NCI-H2196 treated with DMSO at 0.1 percent for 48 hours (cell line): ENCODE data around the gene CHAT.

Experiments
- DNase-seq: peaks from one replicate; lab custom pipeline; 2025; ENCODE audit not compliant: unreplicated experiment; lab: John Stamatoyannopoulos, UW

The CHAT gene

DNA sequence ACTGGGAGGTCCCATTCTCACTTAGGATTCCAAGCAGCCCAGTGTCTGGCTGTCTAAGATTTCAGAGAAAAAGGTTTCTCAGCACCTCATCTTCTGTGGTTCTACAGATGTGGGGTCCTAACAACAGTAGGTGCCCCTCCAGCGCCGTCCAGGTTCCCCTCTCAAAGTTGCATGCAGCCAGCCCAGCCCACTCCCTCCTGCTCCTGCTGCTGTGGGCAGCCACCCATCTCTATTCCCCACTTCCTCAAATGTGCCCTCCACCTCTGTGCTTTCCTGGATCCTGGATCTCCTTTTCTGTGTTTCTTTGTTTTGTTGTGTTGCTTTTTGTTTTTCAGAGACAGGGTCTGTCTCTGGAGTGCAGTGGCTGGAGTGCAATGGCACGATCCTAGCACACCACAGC is 17.0 kb upstream of the CHAT start:
- DNase-seq: no peak

GRCh38 chr10:49597426-49598163 is 16.2 kb upstream of the CHAT start:
- no peak for DNase-seq

- no peak for DNase-seq
Measured at GRCh38 chr10:49598164-49598856, 15.5 kb upstream of the CHAT start.

DNA sequence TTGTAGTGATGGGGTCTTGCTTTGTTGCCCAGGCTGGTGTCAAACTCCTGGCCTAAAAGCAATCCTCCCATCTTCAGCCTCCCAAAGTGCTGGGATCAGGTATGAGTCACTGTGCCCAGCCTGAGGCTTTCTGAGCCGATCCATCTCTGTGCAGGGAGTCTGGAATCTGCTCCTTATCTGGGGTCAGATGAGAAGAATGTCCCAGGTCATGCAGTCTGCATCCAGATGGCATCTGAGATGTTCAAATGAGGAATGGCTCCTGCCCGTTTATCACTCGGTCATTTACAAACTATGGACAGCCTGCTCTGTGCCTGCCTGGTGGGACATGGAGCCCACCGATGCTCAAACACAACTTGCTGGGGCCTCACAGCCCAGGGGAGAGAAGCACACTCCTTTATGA is 14.9 kb upstream of the CHAT start:
- DNase-seq: no peak

DNA sequence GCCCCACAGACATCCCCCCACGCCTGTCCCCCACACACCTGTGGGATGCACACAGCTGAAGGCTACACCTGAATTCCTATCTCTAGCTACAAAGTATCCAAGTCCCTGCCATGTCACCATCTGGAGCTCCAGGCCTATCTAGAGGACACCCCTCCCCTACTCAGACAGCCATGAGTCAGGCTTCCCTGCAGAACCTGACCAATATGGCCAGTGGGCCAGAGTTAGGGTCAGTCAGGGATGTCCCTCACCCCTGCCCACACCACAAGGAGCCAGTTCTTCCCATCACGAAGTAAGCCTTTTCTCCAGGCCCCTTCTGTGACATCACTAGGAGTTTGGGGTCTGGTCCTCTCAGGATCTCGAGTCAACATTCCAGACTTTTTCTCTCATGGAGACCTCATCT is 14.3 kb upstream of the CHAT start:
- DNase-seq: no peak

DNA sequence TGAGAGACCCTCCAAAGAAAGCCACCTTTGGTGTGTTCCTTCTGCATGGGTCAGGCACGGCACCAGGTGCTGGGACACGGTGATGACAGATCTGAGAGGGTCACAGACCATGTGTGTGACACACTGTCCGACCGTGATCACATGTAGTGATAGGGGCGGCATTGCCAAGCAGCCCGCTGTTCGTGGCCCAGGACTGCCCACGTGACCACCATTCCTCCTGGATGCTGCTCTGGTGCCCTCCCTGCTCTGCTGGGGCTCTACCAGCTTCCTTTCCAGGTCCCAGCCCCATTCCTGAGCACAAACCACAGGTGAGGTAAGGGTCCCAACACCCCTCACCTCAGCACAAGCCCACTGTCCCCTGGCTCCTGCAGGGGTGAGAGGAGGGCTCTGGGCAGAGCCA is 13.8 kb upstream of the CHAT start:
- no peak for DNase-seq

DNA sequence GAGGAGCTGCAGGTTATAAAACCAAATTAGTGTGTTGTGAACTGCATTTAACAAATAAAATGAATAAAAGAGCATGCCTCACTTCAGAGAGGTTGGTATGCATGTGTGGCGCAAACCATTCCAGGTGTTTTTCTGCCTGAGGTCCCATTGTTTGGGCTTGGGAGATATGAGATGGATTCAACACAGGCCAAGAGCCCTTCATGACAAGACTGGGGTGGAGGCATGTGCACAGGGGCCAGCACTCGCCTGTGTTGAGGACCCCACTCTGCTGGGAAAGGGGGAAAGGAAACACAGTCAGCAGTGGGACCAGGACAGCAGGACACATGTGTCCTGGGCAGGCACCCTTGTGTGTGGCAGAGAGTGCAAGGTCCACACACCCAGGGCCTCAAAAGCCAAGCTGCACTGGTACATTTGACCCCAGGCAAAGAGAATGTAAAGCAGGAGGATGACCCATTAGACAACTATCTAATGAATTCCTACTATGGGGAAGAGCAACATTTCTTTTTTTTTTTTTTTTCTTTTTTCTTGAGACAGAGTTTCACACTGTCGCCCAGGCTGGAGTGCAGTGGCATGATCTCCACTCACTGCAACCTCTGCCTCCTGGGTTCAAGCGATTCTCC is 12.9 kb upstream of the CHAT start:
- DNase-seq: no peak

DNA sequence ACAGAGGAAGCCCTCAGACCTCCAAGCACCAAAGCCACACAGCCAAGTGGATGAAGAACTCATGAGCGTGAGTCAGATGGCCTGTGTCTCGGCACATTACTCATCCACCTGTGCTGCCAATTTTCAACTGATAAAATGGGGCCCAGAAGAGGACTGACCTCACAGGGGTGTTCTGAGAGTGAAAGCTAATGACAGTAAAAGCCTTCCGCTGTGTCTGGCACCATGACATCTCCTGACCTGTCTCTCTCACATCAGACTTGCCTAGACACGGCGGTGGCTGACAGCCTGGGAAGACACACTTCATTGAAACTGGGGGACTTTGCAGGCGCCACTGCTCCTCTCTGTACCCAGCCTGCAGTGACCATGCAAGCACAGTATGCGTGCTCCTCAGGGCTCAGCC is 12.0 kb upstream of the CHAT start:
- no peak for DNase-seq

- DNase-seq: no peak
Measured at GRCh38 chr10:49602380-49603023, 11.3 kb upstream of the CHAT start.

DNA sequence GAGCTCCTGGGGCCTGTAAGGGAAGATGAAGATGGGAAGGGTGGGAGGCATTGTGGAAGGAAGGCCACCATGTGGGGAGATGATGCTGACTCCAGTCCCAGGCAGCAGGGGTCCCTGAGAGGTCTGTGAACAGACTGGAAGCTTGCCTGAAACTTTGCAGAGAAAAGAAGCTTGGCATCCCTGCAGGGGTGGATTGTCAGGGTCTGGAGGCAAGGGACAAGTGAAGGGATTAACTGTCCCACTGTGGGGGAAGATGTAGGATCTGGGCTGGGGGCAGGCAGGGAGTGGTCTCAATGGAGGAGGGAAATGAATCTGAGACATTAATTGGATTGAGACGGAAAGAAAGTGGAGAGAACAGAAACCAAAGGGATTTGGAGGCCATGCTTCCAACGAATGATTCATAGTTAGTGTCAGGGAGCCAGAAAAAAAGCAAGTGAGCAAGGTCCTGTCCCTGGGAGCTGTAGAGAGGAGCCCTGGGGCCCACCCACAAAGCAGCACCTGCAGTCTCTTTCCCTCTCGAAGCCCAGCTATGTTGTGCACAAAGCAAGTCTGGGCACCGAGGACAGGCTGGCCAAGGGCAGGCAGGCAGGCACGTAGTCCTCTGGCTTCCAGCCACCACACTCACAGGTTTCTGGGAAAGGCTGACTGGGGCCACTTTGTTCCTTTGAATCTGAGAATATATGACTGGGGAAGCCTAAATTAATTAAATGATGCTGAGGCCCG is 8.5 kb upstream of the CHAT start:
- DNase-seq: no peak

DNA sequence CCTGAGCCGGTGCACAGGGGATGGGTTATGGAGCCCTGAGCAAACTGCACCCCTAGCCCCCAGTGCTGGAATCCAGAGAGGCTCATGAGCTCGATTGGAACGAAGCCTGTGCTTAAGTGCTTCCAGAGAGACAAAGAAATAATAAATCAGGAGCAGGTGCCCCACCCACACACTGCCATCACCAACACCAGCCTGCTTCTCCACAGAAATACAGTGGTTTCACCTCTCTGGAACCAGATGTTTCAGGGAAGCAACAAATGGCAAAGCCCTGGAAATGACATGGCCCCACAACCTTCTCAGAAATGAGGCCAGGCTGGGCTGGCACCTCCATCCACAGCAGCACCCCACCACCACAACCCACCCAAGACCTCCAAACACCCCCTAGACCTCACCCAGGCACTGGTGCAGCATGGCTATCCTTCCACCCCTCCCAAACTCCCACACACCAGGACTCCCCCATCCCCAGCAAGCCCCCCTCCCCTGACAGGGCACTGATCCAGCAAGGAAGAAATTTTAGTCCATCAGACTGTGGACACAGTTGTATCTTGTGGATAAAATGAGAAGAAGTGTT is 7.8 kb upstream of the CHAT start:
- no peak for DNase-seq

DNA sequence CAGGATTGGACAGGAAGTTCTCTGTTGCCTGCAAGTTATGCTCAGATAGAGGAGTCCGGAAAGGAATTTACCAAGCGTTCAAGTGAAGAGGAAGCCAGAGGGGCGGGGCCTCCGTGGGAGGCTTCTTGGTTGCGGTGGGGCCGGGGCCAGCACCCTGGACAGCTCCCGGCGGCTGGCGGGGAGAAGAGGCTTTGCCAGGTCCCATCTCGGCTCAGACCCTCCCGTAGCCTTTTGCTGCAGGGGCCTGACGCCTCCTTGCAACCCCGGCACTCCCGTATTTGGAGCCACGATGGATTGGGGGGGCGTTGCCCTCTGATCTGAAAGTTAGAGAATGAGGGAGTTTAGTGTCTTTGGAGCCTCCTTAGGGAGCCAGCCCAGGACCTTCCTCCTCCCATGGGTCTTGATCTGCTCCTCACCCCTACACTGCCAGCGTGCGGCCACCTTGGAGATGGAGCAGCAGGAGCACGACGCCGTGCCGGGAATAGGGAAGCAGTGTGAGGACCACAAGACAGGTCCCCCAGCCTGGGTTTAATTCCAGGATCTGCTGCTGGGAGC is 6.8 kb upstream of the CHAT start:
- no peak for DNase-seq

DNA sequence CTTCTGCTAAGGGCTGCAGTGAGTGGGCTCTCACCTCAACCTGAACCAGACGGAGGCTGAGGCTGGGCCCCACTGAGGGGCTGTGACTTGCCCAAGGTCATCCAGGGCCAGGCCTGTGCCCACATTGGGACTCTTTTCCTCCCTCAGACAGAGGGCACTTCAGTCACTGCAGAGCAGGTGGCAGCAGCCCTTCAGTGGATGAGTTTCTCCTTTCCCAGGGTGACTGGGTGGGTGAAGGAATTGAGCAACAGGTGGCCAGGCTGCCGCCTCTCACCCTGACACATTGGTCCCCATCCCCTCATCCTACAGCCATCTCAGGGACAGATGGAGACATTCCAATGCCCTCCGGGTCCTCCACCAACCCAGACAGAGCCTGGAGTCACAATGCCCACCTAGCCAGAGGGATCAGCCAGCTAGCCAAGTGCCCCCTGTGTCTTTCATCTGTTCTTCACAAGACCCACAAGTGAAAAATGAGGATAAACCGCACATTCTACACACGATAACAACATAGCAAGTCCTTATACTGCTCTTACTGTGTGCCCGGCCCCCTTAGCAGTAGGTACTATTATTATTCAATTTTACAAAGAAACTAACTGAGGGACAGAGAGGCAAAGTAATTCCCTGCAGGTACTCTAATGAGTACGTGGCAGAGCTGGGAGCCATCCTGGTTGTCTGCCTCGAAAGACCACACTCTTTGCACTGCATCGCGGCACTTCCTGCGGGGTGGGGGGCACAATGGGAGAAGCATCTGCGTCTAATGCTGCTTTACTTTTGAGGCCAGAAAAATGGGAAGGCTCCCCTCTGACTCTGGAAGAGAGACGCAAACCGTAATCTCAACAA is 5.5 kb upstream of the CHAT start:
- no peak for DNase-seq

DNA sequence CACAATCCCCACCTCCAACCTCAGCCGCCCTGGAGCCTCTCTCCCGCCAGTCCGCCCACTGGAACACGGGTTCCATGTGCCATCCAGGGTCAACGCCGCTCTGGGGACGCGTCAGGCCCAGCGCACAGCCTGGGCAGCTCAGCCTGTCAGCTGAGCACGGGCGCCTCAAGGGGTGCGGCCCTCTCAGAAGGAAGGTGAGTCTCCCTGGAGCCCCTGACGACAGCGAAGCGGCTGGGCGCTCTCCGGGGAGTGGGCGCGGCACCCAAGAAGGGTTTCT is 4.9 kb upstream of the CHAT start:
- no peak for DNase-seq

- no peak for DNase-seq
Measured at GRCh38 chr10:49609283-49610113, 4.3 kb upstream of the CHAT start.

DNA sequence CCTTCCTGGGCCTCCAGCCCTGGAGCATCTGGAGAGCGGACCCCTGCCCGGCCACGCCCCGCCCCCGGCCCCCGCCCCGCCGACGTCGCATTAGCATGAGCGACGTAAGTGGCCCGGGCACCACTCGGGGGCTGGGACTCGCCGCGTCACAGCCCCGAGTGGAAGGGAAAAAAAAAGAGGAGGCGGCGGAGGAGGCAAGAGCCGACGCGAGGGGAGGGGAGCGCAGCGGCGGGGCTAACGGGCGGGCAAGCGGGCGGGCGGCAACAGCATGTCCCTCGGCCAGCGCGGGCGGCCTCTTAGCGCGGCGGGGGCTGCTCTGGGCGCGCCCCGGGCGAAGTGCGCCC is 3.8 kb upstream of the CHAT start, which contains the start of gene SLC18A3:
SLC18A3 (plus strand) TSS at position 197 of the 344 bp plus-strand sequence. CDS start 431 bp downstream, outside the sequence.
- no peak for DNase-seq

DNA sequence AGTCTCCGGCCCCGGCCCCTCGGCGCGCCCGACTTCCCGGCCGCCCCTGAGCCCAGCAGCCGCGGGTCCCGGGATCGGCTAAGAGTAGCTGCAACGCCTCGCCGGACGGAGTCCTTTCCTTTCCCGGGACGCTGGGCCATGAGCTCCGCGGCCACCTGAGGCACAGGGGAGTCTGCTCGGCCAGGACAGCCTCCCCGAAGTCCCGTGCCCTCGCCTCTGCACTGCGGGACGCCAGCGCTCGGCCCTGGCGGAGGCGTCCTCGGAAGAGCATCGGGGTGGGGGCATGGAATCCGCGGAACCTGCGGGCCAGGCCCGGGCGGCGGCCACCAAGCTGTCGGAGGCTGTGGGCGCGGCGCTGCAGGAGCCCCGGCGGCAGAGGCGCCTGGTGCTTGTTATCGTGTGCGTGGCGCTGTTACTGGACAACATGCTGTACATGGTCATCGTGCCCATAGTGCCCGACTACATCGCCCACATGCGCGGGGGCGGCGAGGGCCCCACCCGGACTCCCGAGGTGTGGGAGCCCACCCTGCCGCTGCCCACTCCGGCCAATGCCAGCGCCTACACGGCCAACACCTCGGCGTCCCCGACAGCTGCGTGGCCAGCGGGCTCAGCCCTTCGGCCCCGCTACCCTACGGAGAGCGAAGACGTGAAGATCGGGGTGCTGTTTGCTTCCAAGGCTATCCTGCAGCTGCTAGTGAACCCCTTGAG is 3.2 kb upstream of the CHAT start:
- DNase-seq: no peak

GRCh38 chr10:49611166-49611815 is 2.5 kb upstream of the CHAT start:
- no peak for DNase-seq
